ENCODE measurements around the gene SYTL3. TPM values are rescaled to one million over a fixed set of nuclear protein-coding genes. Genes with fewer than 3 reads are reported as not detected.
A peak's percentile ranks its signal among the peaks of the same experiment; 100 is the strongest.

SYTL3 gene
- total and polyA plus RNA-seq, 9 of the 15 experiments (the other 6 are each of a cell fraction or from before 2014, with no cell fraction given) = 0.04 to 0.46 (median 0.17) TPM; not detected in 1

DNA sequence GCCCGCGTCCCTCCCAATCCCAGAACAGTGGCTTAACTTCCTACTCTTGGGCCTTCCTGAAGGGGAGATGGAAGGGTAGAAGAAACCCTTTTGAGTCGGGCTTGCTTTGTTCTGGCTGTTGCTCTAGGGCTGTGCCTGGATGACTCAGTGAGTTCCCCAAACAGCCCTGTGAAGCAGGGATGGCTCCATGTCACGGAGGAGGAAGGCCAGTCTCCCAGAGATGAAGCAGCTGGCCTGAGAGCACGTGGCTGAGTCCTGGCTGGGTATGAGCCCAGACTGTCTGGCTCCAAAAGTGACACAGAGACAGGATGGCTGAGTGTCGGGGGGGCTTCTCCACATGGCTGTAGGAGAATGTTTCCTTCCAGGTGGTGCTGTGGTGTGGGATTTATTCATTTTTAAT is 4.6 kb downstream of the SYTL3 start (continued):
- TF ChIP-seq ZNF263 (CRISPR knock-in tag; IDR thresholded peaks at IDR 0.05; ENCODE audit: borderline replicate concordance) (no peak), L3MBTL2 (IDR thresholded peaks at IDR 0.05) (peak; percentile 71), THRAP3 (IDR thresholded peaks at IDR 0.05; ENCODE audit: borderline replicate concordance) (no peak), ZNF124 (CRISPR knock-in tag; IDR thresholded peaks at IDR 0.05) (no peak), FOSL1 (tag; conservative IDR thresholded peaks at IDR 0.05) (peak; percentile 55; the same call in 1 of the 2 replicates), TRIM28 (IDR thresholded peaks at IDR 0.05) (no peak), POU5F1 (IDR thresholded peaks at IDR 0.05; ENCODE audit: borderline replicate concordance, low read depth, low read length, partially characterized antibody) (no peak), PREB (CRISPR knock-in tag; IDR thresholded peaks at IDR 0.05) (no peak), RBM25 (IDR thresholded peaks at IDR 0.05; ENCODE audit: low read depth, low read length, severe bottlenecking) (no peak), EZH2 (IDR thresholded peaks at IDR 0.05; ENCODE audit: borderline replicate concordance, low read depth, low read length) (no peak), RBBP5 (IDR thresholded peaks at IDR 0.05; ENCODE audit: borderline replicate concordance, insufficient read depth, low read length, poor library complexity, severe bottlenecking) (no peak), SPI1 (IDR thresholded peaks at IDR 0.05; ENCODE audit: borderline replicate concordance, low read depth, low read length) (0 out of 2 replicates have a peak, but pooled peaks have one; percentile 18), MYC (IDR thresholded peaks at IDR 0.05; ENCODE audit: low read depth, low read length) (peak; percentile 58; the same call in 1 of the 2 replicates), MYC (CRISPR knock-in tag; IDR thresholded peaks at IDR 0.05; ENCODE audit: borderline replicate concordance, low read depth) (no peak), MAX (CRISPR knock-in tag; IDR thresholded peaks at IDR 0.05) (peak; percentile 48; the same call in 1 of the 2 replicates), NR2C1 (IDR thresholded peaks at IDR 0.05) (no peak), NR2C1 (tag; IDR thresholded peaks at IDR 0.05) (no peak), CBFB (CRISPR knock-in tag; IDR thresholded peaks at IDR 0.05) (0 out of 2 replicates have a peak, but pooled peaks have one; percentile 27), ZBTB17 (CRISPR knock-in tag; IDR thresholded peaks at IDR 0.05) (no peak), E2F4 (CRISPR knock-in tag; IDR thresholded peaks at IDR 0.05; ENCODE audit: low read depth) (no peak), ESRRB (CRISPR knock-in tag; IDR thresholded peaks at IDR 0.05; ENCODE audit: borderline replicate concordance) (no peak), MNT (conservative IDR thresholded peaks at IDR 0.05) (peak in 1 of 2 experiments; percentile 42; a peak in 1 of 4 replicates)
- TF ChIP-seq, protein P1, sequence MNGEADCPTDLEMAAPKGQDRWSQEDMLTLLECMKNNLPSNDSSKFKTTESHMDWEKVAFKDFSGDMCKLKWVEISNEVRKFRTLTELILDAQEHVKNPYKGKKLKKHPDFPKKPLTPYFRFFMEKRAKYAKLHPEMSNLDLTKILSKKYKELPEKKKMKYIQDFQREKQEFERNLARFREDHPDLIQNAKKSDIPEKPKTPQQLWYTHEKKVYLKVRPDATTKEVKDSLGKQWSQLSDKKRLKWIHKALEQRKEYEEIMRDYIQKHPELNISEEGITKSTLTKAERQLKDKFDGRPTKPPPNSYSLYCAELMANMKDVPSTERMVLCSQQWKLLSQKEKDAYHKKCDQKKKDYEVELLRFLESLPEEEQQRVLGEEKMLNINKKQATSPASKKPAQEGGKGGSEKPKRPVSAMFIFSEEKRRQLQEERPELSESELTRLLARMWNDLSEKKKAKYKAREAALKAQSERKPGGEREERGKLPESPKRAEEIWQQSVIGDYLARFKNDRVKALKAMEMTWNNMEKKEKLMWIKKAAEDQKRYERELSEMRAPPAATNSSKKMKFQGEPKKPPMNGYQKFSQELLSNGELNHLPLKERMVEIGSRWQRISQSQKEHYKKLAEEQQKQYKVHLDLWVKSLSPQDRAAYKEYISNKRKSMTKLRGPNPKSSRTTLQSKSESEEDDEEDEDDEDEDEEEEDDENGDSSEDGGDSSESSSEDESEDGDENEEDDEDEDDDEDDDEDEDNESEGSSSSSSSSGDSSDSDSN (IDR thresholded peaks at IDR 0.05; ENCODE audit: borderline replicate concordance in 1 of 2, low read depth in 2 of 2, low read length in 2 of 2) = peak in 1 of 2 experiments; percentile 40; a peak in 1 of 4 replicates

Measured in K562 (cell line).